Gastrocnemius medialis (tissue), 4 donors: ENCODE results near the gene TSEN15.

ENCODE experiments used
- POLR2A ChIP-seq, 2 donors: fragments of 450-650 bp; IDR thresholded peaks; one replicate each; pipeline ENCODE4 v1.6.1; 2017; ENCODE audit warnings: antibody characterized with exemption in 2 of 2, mild to moderate bottlenecking in 2 of 2, moderate library complexity in 2 of 2
- TF ChIP-seq, protein P1 (sequence below), 5 experiments: fragments of 450-650 bp in 3 of 5; fragments of 200-600 bp in 2 of 5; sonication (generic) in 2 of 5; IDR thresholded peaks in 4 of 5; conservative IDR thresholded peaks in 1 of 5; 1 replicate in 4 of 5; 2 replicates in 1 of 5; pipeline ENCODE4 v1.5.1; 2016 to 2019; ENCODE audit warnings: antibody characterized with exemption in 5 of 5, mild to moderate bottlenecking in 3 of 5, moderate library complexity in 3 of 5

GRCh38 chr1:184032306-184032929 is 19.1 kb upstream of the TSEN15 start:
- TF ChIP-seq, protein P1, sequence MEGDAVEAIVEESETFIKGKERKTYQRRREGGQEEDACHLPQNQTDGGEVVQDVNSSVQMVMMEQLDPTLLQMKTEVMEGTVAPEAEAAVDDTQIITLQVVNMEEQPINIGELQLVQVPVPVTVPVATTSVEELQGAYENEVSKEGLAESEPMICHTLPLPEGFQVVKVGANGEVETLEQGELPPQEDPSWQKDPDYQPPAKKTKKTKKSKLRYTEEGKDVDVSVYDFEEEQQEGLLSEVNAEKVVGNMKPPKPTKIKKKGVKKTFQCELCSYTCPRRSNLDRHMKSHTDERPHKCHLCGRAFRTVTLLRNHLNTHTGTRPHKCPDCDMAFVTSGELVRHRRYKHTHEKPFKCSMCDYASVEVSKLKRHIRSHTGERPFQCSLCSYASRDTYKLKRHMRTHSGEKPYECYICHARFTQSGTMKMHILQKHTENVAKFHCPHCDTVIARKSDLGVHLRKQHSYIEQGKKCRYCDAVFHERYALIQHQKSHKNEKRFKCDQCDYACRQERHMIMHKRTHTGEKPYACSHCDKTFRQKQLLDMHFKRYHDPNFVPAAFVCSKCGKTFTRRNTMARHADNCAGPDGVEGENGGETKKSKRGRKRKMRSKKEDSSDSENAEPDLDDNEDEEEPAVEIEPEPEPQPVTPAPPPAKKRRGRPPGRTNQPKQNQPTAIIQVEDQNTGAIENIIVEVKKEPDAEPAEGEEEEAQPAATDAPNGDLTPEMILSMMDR (IDR thresholded peaks at IDR 0.05 in 4 of 5, conservative IDR thresholded peaks at IDR 0.05 in 1 of 5): no peak
- no peak for TF ChIP-seq POLR2A (IDR thresholded peaks at IDR 0.05)
